NCI-H146 treated with DMSO at 0.1 percent for 48 hours (cell line): ENCODE results near the gene MAPK8.

Source experiments
- DNase-seq: peaks from one replicate; lab custom pipeline; 2025; ENCODE audit not compliant: unreplicated experiment; lab: John Stamatoyannopoulos, UW

MAPK8 gene

DNA sequence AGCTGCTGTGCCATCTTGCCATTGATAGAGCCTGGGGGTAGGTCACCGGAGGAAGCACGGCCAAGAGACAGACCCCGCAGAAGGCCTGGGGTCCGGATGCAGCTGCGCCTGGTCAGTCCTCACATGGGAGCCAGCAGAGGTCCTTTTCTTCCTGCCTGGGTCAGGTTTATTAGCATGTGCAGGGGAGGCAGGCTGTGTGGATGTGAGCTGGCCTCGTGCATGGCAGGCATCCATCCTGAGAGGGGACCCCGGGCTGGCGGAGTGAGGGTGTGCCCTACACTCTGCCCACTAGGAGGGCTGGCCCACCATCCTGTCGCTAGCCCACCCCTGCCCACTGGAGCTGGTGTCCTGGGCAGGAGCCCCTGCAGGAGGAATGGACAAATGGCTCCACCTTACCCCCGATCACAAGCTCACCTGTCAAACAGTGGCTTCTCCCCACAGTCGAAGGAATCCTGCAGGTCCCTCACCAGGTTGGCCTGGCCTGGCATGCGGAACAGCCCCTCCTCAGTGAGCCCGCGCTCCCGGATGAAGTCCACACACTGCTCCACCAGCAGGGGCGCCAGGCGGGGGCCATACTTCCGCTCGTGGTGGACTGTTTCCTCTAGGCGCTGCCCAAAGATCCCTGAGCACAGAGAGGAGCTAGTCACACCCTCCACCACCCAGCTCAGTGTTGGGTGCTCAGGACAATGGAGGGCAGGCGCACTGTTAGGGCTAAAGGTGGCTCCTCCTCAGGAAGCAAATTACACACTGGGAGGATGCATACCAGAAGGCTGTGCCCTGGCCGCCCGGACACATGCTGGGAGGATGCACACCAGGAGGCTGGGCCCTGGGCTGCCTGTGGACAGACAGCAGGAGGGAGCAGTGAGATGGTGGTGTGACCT lies 153.0 kb downstream of the MAPK8 start:
- peak; percentile 13 for DNase-seq

DNA sequence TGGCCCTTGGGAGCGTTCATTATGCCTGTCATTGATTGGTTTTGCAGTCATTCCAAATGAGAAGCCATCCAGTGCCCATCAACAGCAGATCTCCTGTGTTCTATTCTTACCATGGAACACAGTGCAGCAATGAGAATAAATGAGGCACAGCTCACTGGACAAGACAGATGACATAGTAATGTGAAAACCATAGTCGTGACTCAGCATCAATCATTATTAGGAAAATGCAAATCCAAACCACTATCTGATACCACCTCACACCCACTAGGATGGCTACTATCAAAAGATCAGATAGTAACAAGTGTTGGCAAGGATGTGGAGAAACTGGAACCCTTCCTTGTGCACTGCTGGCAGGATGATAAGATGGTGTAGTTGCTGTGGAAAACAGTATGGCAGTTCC lies 153.7 kb downstream of the MAPK8 start:
- no peak for DNase-seq

DNA sequence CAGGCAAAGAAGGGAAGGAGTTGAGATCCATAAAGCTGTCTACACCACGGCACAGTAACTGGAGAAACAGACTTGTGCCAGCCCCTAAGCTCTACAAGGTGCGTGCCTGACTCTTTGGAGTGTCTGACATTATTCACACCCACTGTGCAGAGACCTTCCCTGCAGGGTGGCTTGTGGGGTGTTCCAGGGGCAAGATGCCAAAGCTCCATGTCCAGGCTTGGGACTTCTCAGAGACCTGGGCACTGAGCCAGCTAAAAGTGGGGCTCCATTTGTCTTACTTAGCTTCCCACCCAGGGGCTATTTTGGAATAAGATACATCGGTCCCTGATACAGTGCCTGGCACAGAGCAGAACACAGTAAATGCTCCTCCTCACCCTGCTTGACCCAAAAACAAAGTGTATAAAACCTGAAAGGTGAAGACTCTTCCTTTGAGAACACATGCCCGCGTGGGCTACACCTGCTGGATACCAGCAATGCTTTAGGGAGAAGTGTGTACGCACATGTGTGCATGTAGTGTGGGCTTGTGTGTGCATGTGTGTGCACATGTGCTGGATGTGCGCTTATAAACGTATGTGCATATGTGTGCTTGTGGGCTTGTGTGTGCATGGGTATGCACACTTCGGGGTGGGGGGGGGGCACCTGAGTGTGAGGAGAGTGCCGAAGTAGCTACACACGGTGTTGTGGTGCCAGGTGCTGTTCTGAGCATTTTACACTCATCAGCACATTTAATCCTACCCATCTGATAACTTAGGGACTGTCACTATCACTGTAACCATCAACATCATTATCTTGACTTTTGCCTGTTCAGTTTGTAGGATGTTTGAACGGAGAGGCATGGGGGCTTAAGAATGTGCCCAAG lies 155.4 kb downstream of the MAPK8 start:
- DNase-seq = no peak

DNA sequence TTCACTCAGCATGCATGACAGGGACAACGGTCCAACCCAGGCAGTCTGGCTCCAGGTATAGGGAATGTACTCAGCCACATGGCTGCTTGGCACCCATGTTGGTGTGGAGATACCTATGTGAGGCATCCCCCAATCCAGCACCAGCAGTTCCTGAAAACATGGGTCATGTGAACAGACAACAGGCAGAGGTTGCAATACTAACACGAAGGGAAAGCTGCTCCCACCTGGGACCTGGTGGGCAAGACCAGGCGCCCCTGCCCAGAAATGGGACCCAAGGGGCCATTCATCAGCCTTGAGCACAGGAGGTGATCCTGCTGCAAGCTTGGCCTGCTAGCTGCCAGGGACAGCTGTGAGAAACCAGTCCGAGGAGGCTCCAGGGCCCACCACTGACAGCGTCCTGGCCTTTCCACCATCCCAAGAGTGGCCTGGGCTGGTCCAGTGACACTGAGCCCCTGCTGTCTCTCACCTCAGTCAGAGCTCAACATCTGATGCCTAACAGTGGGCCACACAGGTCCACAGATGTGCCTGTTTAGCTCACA lies 156.1 kb downstream of the MAPK8 start:
- no peak for DNase-seq

DNA sequence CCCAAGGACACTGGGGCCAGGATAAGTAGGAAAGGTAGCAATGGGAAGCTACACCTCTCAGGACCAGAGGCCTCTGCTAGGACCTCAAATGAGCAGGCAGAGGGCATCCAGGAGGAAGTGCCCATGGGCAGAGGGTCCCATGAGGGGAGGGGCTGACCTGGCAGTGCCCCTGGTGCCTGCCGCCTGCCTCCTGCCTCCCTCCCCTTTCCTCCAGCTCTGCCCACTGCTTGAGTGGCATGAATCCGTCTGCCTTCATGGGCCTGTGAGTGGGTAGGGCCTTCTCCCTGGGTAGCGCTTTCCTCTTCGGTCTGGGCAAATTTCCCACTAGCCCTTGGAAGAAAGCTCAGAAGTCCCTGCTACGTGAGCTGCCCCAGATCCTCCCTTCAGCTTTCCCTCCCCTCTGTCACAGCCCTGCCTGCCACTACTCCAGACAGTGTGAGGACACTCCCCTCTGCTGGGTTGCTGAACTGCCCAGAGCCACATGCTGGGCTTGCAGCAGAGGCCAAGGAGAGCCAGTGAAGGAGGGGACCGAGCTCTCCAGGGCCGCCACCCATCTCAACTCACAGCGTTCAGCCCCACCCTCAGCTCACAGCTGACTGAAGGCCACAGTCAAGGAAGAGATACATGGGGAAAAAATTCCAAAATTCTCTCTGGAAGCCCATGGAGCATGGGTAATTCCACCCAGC lies 157.0 kb downstream of the MAPK8 start:
- no peak for DNase-seq

DNA sequence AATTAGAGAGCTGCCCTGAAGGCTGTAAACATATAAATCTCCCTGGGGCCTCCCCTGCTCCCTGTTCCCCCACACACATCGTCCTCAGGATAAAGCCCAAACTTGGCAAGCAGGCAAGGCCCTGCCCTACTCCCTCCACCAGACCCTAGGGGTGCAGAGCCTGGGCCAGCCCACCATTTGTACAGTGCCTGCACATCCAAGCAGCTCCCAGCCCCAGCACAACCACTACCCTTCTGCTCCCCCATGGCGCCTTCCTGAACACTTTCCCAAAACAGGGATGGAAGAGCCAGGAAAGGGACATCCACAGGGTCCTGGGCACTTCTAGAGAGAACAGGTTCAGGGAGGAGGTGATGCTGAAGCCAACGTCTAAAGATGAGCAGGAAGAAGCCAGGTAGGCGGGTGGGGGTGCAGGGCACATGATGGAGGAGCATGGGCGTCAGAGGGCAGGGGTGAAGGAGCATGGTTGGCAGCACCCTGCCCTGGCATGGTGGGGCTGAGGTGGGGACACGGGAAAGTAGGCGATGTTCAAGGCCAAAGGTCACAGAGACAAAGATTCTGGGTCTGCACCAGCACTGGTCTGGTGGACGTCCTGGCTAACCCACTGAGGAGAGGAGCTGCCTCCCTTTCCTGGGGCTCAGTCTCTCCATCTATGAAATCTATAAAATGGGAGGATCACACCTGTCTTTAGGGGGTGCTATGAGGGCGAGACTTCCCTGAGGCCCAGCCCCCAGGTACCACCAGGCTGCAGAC lies 157.8 kb downstream of the MAPK8 start:
- no peak for DNase-seq

DNA sequence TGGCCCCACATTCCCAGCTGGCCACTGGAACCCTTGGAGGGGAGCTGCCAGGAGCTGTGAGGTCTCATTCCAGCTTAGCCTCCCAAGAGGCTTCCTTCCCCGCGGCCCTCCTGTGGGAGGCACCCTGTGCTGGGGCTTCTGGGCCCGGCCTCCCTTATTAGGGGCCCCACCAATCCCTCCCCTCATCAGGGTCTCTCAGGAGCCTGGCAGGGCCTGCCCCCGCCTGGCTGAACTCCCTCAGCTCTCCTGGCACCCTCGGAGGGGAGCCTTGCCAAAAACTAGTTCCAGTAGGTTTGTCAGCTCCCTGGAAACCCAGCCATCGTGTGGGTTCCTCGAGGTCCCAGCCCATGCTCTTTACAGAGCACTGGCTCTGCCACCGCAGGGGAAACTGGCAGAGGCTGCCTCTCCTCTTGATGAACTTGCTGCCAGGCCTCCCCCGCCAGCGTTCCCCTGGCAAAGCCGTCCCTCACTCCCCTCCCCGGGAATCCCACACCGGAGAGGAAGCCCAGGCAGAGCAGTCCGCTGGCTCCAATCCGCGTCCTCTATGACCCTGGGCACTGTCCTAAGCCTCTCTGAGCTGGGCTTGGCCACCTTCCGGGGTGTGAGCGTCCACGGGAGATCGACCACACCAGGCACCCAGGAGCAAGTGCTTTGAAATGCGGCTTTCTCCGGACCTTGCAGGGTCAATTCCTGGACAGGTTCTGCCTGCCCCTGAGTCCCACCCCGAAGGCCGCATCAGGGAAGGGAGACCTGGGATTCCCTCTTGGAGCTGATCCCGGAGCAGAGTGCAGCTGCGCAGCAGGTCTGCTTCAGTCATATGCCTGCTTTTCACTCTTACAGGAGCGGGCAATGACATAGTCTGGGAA lies 158.6 kb downstream of the MAPK8 start:
- DNase-seq = no peak

DNA sequence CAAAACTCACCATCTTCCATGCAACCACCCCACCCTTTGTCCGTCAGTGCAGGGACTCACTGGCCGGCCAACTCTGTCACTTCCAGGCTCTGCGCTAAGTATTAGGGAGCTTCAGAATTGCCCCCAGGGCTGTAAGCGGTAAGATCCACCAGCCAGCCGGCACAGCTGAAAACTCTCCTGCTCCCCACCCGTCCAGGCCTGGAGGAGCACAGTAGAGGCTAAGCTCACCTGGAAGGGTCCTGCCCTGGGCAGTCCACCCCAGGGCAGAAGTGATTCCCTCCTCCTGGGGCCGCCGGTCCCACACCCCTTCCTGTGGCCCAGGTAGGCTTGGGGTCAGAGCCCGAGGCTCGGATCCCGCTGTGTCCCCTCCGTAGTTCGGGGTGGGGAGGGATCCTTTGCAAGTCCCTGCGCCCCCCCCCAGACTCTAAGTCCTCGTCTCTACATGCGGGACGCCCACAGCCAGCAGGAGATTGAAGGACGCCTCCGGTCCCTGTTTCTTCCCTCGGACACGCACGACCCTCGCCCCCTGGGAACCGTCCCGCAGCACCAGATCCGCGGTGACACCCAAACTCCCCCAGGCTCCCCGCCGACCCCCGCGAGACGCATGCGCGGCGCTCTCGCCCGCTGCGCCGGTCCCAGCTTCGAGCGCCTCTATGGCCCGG lies 159.5 kb downstream of the MAPK8 start:
- DNase-seq = no peak

DNA sequence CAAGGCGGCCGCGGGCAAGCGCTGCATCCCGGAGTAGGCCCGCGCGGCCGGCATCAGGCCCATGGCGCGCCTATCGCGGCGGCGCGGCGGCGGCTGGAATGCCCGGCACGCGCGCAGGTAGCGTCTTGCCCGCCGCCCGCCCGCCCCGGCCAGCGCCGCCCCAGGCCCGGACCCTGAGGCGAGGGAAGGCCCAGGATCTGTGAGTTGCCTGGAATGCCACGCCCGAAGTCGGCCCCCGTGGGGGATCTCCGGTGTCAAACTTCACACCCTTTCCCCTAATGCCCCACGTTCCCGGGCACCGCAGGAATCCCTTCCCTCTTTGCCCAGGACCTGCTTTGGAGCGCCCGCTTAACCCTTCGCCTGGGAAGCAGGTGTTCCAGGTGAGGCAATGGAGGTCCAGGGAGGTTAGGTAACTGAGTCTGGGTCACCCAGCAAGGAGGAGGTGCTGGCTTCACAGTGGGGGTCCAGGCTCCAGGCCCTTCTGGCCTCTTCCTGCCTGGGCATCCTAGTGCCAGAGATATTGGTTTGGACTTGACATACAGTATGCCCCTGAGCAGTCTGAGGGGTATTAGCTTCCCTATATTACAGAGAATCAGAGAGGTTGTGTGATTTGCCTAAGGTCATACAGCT lies 160.2 kb downstream of the MAPK8 start:
- DNase-seq = no peak

DNA sequence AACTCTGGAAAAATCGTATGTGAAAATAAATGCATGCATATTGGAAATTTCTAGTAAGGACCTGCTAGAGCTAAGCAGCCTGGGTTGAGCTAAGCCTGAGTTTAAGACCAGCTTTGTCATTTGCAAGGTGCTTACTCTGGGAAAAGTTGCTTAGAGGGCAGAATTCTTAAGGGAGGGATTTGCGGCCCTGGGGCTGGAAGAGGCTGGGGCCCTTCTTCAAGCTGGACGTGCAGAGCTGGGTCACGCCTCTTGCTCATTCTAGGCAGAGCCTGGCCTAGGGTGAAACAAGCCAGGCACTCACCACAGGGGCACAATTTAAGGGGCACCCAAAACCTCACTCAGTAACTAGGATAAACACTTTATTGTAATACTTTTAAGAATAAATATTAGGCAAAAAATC lies 161.2 kb downstream of the MAPK8 start:
- no peak for DNase-seq

DNA sequence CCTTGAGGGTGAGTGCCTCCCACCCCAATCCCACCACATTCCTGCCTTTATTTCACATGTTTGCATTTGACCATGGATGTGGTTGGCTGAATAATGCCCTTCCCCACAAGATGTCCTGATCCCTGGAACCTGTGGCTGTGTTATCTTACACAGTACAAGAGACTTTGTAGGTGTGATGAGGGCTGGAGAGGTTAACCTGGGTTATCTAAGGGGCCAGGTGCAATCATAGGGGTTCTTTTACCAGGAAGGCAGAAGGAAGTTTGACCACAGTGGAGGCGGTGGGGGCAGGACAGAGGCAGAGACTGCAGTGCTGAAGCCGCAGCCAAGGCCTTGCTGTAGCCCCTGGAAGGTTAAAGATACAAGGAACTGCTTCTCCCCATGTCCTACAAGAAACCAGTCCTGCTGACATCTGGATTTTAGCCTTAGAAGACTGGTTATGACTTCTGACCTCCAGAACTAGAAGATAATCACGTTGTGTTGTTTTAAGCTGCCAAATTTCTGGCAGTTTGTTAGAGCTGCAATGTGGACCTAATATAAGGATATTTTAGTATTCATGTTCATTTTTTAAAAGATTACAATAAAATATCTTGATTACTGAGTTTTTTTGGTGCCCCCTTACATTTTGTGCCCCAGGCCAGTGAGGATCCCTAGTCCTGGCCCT lies 161.8 kb downstream of the MAPK8 start:
- DNase-seq = no peak

DNA sequence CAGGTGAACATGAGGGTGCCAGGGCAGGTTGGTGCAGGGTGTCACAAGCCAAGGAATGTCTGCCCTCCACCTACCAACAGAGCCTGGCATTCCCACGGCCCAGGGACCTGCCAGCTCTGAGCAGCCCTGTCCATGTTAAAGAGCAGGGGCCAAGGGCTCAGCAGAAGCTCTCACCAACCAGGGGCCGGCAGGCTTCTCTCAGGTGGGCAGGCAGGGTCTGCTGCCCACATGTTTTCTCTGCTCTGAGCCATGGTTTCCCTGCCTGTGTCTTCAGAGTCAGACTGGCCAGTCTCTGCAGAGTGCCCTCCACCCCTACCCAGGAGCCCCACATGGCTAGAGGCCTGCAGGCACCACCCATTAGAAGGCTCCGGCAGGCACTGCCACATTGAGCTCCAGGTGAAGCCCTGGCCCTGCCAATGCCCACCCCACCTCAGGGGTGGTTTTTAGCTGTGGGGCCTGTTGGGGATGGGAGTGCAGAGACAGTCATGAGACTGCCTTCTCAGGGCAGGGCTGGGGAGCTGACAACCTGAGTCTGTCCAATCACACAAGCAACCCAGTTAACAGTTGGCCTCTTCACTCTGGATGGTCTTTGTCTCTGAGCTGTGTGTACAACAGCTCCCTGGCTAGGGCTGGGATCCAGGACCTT lies 162.5 kb downstream of the MAPK8 start:
- DNase-seq = no peak

DNA sequence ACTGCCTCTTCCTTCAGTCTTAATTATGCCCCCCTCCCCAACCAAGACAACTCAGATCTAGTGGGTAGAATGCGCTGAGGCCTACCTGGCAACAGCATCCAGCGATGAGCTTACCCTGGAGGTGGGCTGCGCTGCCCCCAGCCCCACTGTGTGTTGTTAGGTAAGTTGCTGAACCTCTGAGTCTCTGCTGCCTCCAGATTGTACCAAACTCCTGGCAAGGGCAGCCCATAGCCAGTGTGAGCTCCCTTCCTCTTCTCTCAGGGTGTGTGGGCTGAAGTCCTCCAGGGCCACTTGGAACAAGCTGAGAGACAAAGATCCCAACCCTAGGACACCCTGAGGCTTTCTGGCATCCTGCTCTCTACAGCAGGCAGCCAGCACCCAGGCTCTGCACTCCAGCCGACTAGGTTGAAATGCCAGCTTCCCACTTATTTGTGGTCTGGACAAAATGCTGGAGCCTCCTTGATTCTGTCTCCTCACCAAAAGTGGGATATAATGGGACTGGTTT lies 163.1 kb downstream of the MAPK8 start:
- no peak for DNase-seq

DNA sequence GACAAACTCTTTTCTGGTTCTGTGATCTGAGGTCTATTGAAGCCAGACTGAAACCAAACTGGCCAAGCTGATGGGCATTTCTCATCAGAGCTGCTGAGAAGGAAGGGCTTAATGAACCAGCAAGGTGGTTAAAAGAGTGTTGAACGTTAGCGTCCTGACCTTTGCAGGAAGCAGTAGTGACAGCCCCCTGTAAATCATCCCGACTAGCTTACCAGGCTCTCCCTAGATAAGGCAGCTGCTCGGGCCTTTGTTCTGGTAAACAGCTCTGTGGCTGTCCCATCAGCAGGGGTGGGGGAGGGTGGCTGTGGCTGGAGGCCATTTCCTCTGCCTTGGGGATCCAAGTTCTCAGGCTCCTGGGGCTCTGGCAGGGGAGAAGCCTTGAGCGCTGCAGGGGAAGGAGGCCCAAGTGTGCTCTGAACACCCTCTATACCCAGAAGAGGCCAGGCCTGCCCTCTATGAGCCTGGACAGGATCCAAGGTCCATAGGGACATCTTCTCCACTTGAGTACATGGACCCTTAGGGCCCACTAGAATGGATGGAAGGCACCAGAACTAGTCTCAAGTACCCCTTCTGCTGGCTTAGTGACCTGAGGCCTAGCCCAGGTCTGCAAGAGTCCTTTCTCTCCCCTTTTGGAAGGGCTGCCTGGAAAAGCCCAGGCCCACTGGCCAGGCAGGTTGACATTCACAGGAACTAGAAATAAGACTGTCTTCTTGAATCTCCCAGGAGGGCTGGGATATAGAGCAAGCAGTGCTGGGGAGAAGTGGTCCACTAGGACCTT lies 163.8 kb downstream of the MAPK8 start:
- DNase-seq = peak; percentile 55

DNA sequence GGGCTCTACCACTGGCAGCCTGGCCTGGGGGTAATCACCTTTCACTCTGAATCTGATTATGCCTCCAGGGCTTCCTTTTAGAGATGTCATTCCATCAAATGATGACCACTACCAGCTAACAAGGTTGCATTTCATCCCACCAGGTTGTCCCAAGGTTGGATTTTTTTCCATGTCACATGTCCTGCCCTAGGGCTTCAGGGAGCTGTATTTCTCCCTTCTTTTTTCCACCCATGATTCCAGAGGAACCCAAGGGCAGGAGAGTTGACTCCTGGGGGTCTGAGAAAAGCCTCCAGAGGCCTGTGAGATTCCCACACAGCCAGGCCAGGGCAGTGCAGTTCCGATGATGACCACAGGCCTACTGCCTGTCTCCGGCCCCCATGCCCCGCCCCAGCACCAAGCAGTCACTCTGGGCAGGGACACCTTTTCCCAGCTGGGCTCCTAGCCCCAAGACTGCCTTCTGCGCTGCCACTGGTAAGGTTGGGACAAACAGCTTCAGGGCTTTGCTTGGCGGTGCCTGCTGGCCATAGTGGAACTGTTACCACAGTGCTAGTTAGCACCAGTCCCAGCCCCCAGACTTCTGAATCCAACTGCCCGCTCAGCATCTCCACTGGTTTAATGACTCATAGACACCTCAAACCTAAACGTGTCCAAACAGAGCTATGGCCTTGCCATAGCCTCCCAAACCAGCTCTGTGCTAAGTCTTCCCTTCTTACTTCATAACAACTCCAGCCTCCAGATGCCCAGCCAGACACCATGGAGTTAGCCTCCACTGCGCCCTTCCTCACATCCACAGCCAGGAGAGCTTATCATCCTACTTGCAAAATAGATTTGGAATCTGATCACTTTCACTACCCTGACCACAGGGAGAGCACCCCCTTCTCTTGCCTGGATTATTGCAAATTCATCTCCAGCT lies 164.7 kb downstream of the MAPK8 start:
- DNase-seq = no peak
